Prostate gland (tissue), 2 donors: ENCODE data around the gene STK39.

ENCODE experiments used
- POLR2AphosphoS5 ChIP-seq: sonication (generic); formaldehyde crosslinking; IDR thresholded peaks from one replicate; pipeline ENCODE4 v1.6.1; 2017; ENCODE audit warnings: antibody characterized with exemption
- TF ChIP-seq, protein P1 (sequence below), 4 experiments: fragments of 200-600 bp in 2 of 4; fragments of 450-650 bp in 2 of 4; sonication (generic) in 2 of 4; IDR thresholded peaks; 1 replicate in 3 of 4; 2 replicates in 1 of 4; pipeline ENCODE4 v1.5.1; 2016 to 2019; ENCODE audit warnings: antibody characterized with exemption in 4 of 4, mild to moderate bottlenecking in 2 of 4, moderate library complexity in 2 of 4

- TF ChIP-seq, protein P1, sequence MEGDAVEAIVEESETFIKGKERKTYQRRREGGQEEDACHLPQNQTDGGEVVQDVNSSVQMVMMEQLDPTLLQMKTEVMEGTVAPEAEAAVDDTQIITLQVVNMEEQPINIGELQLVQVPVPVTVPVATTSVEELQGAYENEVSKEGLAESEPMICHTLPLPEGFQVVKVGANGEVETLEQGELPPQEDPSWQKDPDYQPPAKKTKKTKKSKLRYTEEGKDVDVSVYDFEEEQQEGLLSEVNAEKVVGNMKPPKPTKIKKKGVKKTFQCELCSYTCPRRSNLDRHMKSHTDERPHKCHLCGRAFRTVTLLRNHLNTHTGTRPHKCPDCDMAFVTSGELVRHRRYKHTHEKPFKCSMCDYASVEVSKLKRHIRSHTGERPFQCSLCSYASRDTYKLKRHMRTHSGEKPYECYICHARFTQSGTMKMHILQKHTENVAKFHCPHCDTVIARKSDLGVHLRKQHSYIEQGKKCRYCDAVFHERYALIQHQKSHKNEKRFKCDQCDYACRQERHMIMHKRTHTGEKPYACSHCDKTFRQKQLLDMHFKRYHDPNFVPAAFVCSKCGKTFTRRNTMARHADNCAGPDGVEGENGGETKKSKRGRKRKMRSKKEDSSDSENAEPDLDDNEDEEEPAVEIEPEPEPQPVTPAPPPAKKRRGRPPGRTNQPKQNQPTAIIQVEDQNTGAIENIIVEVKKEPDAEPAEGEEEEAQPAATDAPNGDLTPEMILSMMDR (IDR thresholded peaks at IDR 0.05), result no peak
- TF ChIP-seq POLR2AphosphoS5, result no peak
These were observed 71.0 kb downstream of the STK39 start for GRCh38 chr2:168176402-168176801.
